Measurements from ENCODE around the gene CACNB4.
A peak's percentile ranks its signal among the peaks of the same experiment; 100 is the strongest.

The CACNB4 gene

DNA sequence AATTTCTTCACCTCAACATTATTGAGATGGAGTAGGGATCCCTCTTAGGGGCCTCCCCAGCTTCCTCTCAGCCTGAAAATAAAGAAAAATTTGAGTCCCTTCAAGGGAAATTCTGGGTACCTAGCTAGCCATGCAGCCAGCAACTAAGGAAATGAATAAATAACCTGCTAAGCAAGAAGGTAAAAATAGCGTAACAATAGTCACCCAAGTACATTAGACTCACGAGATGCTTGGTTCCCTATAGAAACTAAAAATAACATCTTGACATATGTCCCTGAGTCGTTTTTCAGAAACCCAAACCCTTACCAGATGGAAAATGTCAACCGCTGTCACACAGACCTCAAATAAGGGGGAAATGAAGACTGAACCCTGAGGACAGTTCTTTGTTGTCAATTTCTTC lies 51.9 kb downstream of the CACNB4 start:
- H3K18ac ChIP-seq (ENCODE audit: low read length): no peak overlapping the region
- no peak overlapping the region for H3K4ac ChIP-seq (ENCODE audit: low read depth, low read length)
- no peak overlapping the region for H2BK12ac ChIP-seq (ENCODE audit: low read length)
- no peak overlapping the region for H4K8ac ChIP-seq (ENCODE audit: low read depth, low read length)
- H3K9me3 ChIP-seq (ENCODE audit: insufficient read depth, low read depth, low read length): no peaks in the 10 kb centered on the region
- H3K27ac ChIP-seq (ENCODE audit: low read depth, low read length): no peak overlapping the region
- H3K79me1 ChIP-seq (ENCODE audit: low read length): no peaks in the 10 kb centered on the region
- H3K4me2 ChIP-seq (ENCODE audit: low read length): no peak overlapping the region
- no peaks in the 10 kb centered on the region for H3K36me3 ChIP-seq (ENCODE audit: control insufficient read depth in 1 of 2, insufficient read depth in 2 of 2, low read length in 2 of 2)
- H4K12ac ChIP-seq (ENCODE audit: low read depth, low read length): no peak overlapping the region
- DNase-seq: no peak
- H3K4me1 ChIP-seq (ENCODE audit: control insufficient read depth in 1 of 2, insufficient read depth in 2 of 2, low read length in 2 of 2): peaks cover 2 to 8% of the 10 kb centered on the region in 2 experiments
- H3K79me2 ChIP-seq (ENCODE audit: control insufficient read depth, insufficient read depth, low read length, poor library complexity): no peaks in the 10 kb centered on the region
- whole genome bisulfite sequencing (ENCODE audit: extremely low coverage, insufficient coverage, insufficient read length): no CpG with 5 or more reads among the region's 4 CpGs
- no peak overlapping the region for H3K14ac ChIP-seq (ENCODE audit: low read length)
- H3K4me3 ChIP-seq (ENCODE audit: low read depth, low read length): no peak overlapping the region
- no peak overlapping the region for H4K91ac ChIP-seq (ENCODE audit: low read depth, low read length)
- no peak overlapping the region for H3K23ac ChIP-seq (ENCODE audit: low read length)
- H3K9ac ChIP-seq (ENCODE audit: low read length): no peak overlapping the region
- H2AK5ac ChIP-seq (ENCODE audit: low read length): no peak overlapping the region
- H2BK5ac ChIP-seq (ENCODE audit: low read depth, low read length, poor library complexity): no peak overlapping the region
- H2AFZ ChIP-seq (ENCODE audit: insufficient read depth, low read length, poor library complexity): no peak overlapping the region
- no peaks in the 10 kb centered on the region for H3K27me3 ChIP-seq (ENCODE audit: insufficient read depth, low read length)
- H2BK120ac ChIP-seq (ENCODE audit: insufficient read depth, low read length, poor library complexity): no peak overlapping the region

DNA sequence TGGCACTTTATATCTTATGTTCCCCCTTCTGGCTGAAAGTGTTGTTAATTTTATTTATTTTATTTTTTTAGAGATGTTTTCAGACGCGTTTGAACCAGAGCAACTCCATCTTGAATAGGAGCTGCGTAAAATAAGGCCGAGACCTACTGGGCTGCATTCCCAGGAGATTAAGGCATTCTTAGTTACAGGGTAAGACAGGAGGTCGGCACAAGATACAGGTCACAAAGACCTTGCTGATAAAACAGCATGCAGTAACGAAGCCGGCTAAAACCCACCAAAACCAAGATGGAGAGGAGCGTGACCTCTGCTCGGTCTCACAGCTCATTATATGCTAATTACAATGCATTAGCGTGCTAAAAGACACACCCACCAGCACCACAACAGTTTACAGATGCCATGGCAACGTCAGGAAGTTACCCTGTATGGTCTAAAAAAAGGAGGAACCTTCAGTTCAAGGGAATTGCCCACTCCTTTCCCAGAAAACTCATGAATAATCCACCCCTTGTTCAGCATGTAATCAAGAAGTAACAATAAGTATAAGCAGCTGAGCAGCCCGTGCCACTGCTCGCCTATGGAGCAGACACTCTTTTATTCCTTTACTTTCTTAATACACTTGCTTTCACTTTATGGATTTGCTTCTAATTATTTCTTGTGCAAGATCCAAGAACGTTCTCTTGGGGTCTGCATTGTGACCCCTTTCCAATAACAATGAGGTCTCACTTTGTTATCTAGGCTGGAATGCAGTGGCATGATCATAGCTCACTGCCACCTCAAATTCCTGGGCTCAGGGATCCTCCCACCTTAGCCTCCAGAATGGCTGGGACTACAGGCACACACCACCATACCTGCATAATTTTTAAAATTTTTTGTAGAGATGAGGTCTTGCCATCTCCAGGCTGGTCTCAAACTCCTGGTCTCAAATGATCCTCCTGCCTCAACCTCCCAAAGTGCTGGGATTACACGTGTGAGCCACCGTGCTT lies 55.9 kb downstream of the CACNB4 start:
- no peaks in the 10 kb centered on the region for H3K9me3 ChIP-seq (ENCODE audit: insufficient read depth, low read depth, low read length)
- peaks cover 5 to 10% of the 10 kb centered on the region in 2 experiments for H3K4me1 ChIP-seq (ENCODE audit: control insufficient read depth in 1 of 2, insufficient read depth in 2 of 2, low read length in 2 of 2)
- no peak overlapping the region for H3K4ac ChIP-seq (ENCODE audit: low read depth, low read length)
- no peak overlapping the region for H3K4me3 ChIP-seq (ENCODE audit: low read depth, low read length)
- H2BK12ac ChIP-seq (ENCODE audit: low read length): no peak overlapping the region
- no peak overlapping the region for H3K18ac ChIP-seq (ENCODE audit: low read length)
- no peak overlapping the region for H3K27ac ChIP-seq (ENCODE audit: low read depth, low read length)
- no peak overlapping the region for H3K23ac ChIP-seq (ENCODE audit: low read length)
- WGBS (ENCODE audit: extremely low coverage, insufficient coverage, insufficient read length): no CpG with 5 or more reads among the region's 16 CpGs
- H3K36me3 ChIP-seq (ENCODE audit: control insufficient read depth in 1 of 2, insufficient read depth in 2 of 2, low read length in 2 of 2): no peaks in the 10 kb centered on the region
- H3K27me3 ChIP-seq (ENCODE audit: insufficient read depth, low read length): no peaks in the 10 kb centered on the region
- H4K12ac ChIP-seq (ENCODE audit: low read depth, low read length): no peak overlapping the region
- no peak overlapping the region for H2BK120ac ChIP-seq (ENCODE audit: insufficient read depth, low read length, poor library complexity)
- H2AK5ac ChIP-seq (ENCODE audit: low read length): no peak overlapping the region
- H2AFZ ChIP-seq (ENCODE audit: insufficient read depth, low read length, poor library complexity): no peak overlapping the region
- H2BK5ac ChIP-seq (ENCODE audit: low read depth, low read length, poor library complexity): no peak overlapping the region
- H3K79me1 ChIP-seq (ENCODE audit: low read length): no peaks in the 10 kb centered on the region
- DNase-seq: peak; percentile 34 to 65
- H3K9ac ChIP-seq (ENCODE audit: low read length): no peak overlapping the region
- H3K79me2 ChIP-seq (ENCODE audit: control insufficient read depth, insufficient read depth, low read length, poor library complexity): no peaks in the 10 kb centered on the region
- no peak overlapping the region for H4K91ac ChIP-seq (ENCODE audit: low read depth, low read length)
- H3K4me2 ChIP-seq (ENCODE audit: low read length): no peak overlapping the region
- H3K14ac ChIP-seq (ENCODE audit: low read length): no peak overlapping the region
- no peak overlapping the region for H4K8ac ChIP-seq (ENCODE audit: low read depth, low read length)

DNA sequence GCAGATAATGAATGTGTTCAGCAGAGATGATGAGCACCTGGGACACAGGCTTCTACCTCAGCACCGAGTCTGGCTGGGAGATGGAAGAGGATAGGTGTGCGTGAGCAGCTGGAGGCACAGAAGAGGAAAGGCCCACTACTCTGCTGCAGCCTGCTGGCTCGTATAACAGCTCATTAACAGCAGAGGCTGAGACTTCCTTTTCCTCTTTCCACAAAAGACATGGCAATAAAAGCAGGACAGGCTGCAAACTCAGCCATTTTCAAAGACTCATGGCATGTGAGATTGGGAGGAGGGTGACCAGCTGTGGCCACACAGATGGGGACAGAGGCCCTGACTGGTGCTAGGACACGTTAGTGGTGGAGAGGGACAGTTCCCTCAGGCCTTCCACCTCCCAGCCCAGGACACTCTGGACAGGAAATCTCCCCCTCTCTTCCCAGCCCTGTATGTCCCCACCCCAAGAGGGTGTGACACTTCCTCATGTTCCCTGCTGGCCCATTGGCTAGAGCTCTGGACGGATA lies 60.3 kb downstream of the CACNB4 start:
- no peak overlapping the region for H3K23ac ChIP-seq (ENCODE audit: low read length)
- H4K12ac ChIP-seq (ENCODE audit: low read depth, low read length): no peak overlapping the region
- H3K79me1 ChIP-seq (ENCODE audit: low read length): no peaks in the 10 kb centered on the region
- H3K4me2 ChIP-seq (ENCODE audit: low read length): no peak overlapping the region
- no peaks in the 10 kb centered on the region for H3K9me3 ChIP-seq (ENCODE audit: insufficient read depth, low read depth, low read length)
- no peak overlapping the region for H2BK5ac ChIP-seq (ENCODE audit: low read depth, low read length, poor library complexity)
- H2BK120ac ChIP-seq (ENCODE audit: insufficient read depth, low read length, poor library complexity): no peak overlapping the region
- no peaks in the 10 kb centered on the region for H3K79me2 ChIP-seq (ENCODE audit: control insufficient read depth, insufficient read depth, low read length, poor library complexity)
- H3K9ac ChIP-seq (ENCODE audit: low read length): no peak overlapping the region
- no peak overlapping the region for H3K27ac ChIP-seq (ENCODE audit: low read depth, low read length)
- H3K27me3 ChIP-seq (ENCODE audit: insufficient read depth, low read length): no peaks in the 10 kb centered on the region
- H3K4me3 ChIP-seq (ENCODE audit: low read depth, low read length): no peak overlapping the region
- no peak overlapping the region for H3K14ac ChIP-seq (ENCODE audit: low read length)
- no peak overlapping the region for H2AK5ac ChIP-seq (ENCODE audit: low read length)
- no peak overlapping the region for H3K18ac ChIP-seq (ENCODE audit: low read length)
- H3K36me3 ChIP-seq (ENCODE audit: control insufficient read depth in 1 of 2, insufficient read depth in 2 of 2, low read length in 2 of 2): no peaks in the 10 kb centered on the region
- no peak overlapping the region for H3K4ac ChIP-seq (ENCODE audit: low read depth, low read length)
- H4K91ac ChIP-seq (ENCODE audit: low read depth, low read length): no peak overlapping the region
- peaks cover 2 to 3% of the 10 kb centered on the region in 2 experiments for H3K4me1 ChIP-seq (ENCODE audit: control insufficient read depth in 1 of 2, insufficient read depth in 2 of 2, low read length in 2 of 2)
- H2BK12ac ChIP-seq (ENCODE audit: low read length): no peak overlapping the region
- no CpG with 5 or more reads among the region's 5 CpGs for WGBS (ENCODE audit: extremely low coverage, insufficient coverage, insufficient read length)
- H4K8ac ChIP-seq (ENCODE audit: low read depth, low read length): no peak overlapping the region
- H2AFZ ChIP-seq (ENCODE audit: insufficient read depth, low read length, poor library complexity): no peak overlapping the region
- no peak for DNase-seq

DNA sequence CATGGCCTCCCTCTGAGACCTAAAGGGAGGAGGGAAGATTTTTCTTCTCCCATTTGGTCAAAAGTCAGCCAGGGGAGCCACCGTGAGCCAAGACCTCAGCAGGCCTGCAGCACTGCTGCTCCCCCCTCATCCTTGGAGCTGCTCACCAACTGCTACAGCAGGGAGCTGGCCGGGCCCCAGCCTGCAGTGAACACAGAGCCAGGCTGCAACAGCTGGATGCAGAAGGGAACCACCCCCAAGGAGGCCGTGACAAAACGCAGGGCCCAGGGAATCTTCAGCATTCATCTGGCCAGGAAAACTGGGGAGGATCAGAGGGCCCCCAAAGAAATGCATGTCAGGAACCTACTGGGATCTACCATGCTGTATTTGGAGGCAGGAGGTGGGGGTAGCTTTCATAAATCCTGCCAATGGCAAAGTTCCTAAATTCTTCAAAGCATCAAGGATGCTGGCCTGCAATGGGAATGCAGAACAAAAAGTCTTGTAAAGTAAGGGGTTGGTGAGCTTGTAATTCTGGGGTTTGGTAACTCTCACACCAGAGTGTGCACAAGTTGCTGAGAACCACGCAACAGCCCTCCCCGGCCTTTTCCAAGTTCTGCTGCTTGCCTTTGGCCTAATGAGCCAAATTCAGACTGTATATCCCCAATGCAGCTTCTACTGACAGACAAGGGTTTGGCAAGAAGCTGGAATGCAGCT lies 61.0 kb downstream of the CACNB4 start:
- H3K27ac ChIP-seq (ENCODE audit: low read depth, low read length): no peak overlapping the region
- no peak overlapping the region for H3K23ac ChIP-seq (ENCODE audit: low read length)
- H2AK5ac ChIP-seq (ENCODE audit: low read length): no peak overlapping the region
- H3K4ac ChIP-seq (ENCODE audit: low read depth, low read length): no peak overlapping the region
- no peak overlapping the region for H3K9ac ChIP-seq (ENCODE audit: low read length)
- H3K18ac ChIP-seq (ENCODE audit: low read length): no peak overlapping the region
- WGBS (ENCODE audit: extremely low coverage, insufficient coverage, insufficient read length): no CpG with 5 or more reads among the region's 6 CpGs
- H2BK120ac ChIP-seq (ENCODE audit: insufficient read depth, low read length, poor library complexity): no peak overlapping the region
- no peaks in the 10 kb centered on the region for H3K9me3 ChIP-seq (ENCODE audit: insufficient read depth, low read depth, low read length)
- no peak overlapping the region for H2AFZ ChIP-seq (ENCODE audit: insufficient read depth, low read length, poor library complexity)
- DNase-seq: no peak
- H3K4me2 ChIP-seq (ENCODE audit: low read length): no peak overlapping the region
- peaks cover 2 to 3% of the 10 kb centered on the region in 2 experiments for H3K4me1 ChIP-seq (ENCODE audit: control insufficient read depth in 1 of 2, insufficient read depth in 2 of 2, low read length in 2 of 2)
- no peaks in the 10 kb centered on the region for H3K79me2 ChIP-seq (ENCODE audit: control insufficient read depth, insufficient read depth, low read length, poor library complexity)
- H3K27me3 ChIP-seq (ENCODE audit: insufficient read depth, low read length): no peaks in the 10 kb centered on the region
- H2BK12ac ChIP-seq (ENCODE audit: low read length): no peak overlapping the region
- no peak overlapping the region for H4K8ac ChIP-seq (ENCODE audit: low read depth, low read length)
- no peak overlapping the region for H3K14ac ChIP-seq (ENCODE audit: low read length)
- H3K4me3 ChIP-seq (ENCODE audit: low read depth, low read length): no peak overlapping the region
- no peak overlapping the region for H4K12ac ChIP-seq (ENCODE audit: low read depth, low read length)
- H3K36me3 ChIP-seq (ENCODE audit: control insufficient read depth in 1 of 2, insufficient read depth in 2 of 2, low read length in 2 of 2): no peaks in the 10 kb centered on the region
- H3K79me1 ChIP-seq (ENCODE audit: low read length): no peaks in the 10 kb centered on the region
- H4K91ac ChIP-seq (ENCODE audit: low read depth, low read length): no peak overlapping the region
- H2BK5ac ChIP-seq (ENCODE audit: low read depth, low read length, poor library complexity): no peak overlapping the region
